Middle frontal gyrus (tissue), 1 donor: ENCODE results near the gene ABCD4.
"Not testable (repeated sequence)": the region's sequence is repeated elsewhere in the genome, so short reads cannot be mapped to it uniquely, and the experiment has no call there.

Source experiments
- DNase-seq: peaks from one replicate; pipeline ENCODE4 v3.0.0-alpha.2; 2015; ENCODE audit warnings: low spot score; ENCODE audit errors: extremely low spot score

Gene ABCD4

GRCh38 chr14:74302152-74302628 is 544 bp downstream of the ABCD4 start:
- no peak for DNase-seq

- DNase-seq: no peak
These were observed 1.1 kb downstream of the ABCD4 start for GRCh38 chr14:74301594-74302151.

GRCh38 chr14:74299061-74299545 is 3.6 kb downstream of the ABCD4 start:
- no peak for DNase-seq

GRCh38 chr14:74297986-74298385 is 4.7 kb downstream of the ABCD4 start:
- no peak for DNase-seq

GRCh38 chr14:74296037-74296467 is 6.7 kb downstream of the ABCD4 start:
- no peak for DNase-seq

- DNase-seq: no peak
These were observed 9.1 kb downstream of the ABCD4 start for GRCh38 chr14:74293606-74294005.

GRCh38 chr14:74292061-74292460 is 10.7 kb downstream of the ABCD4 start:
- no peak for DNase-seq

- no peak for DNase-seq
These were observed 12.3 kb downstream of the ABCD4 start for GRCh38 chr14:74290415-74290814.

GRCh38 chr14:74289801-74290200 is 12.9 kb downstream of the ABCD4 start:
- DNase-seq: no peak

GRCh38 chr14:74286736-74287135 is 16.0 kb downstream of the ABCD4 start:
- DNase-seq: no peak

GRCh38 chr14:74281069-74281468 is 21.7 kb downstream of the ABCD4 start:
- no peak for DNase-seq

GRCh38 chr14:74278080-74278479 is 24.7 kb downstream of the ABCD4 start:
- DNase-seq: no peak

- no peak for DNase-seq
These were observed 27.4 kb downstream of the ABCD4 start for GRCh38 chr14:74275241-74275841.

GRCh38 chr14:74271365-74271764 is 31.4 kb downstream of the ABCD4 start:
- DNase-seq: no peak

- DNase-seq: not testable (repeated sequence)
These were observed 32.2 kb downstream of the ABCD4 start for GRCh38 chr14:74270382-74271177.

GRCh38 chr14:74267588-74267987 is 35.1 kb downstream of the ABCD4 start:
- no peak for DNase-seq

GRCh38 chr14:74265301-74265965 is 37.3 kb downstream of the ABCD4 start:
- no peak for DNase-seq

GRCh38 chr14:74263921-74264320 is 38.8 kb downstream of the ABCD4 start:
- DNase-seq: no peak

GRCh38 chr14:74263181-74263580 is 39.6 kb downstream of the ABCD4 start:
- DNase-seq: no peak

GRCh38 chr14:74262076-74262475 is 40.7 kb downstream of the ABCD4 start:
- DNase-seq: no peak

- DNase-seq: no peak
These were observed 41.4 kb downstream of the ABCD4 start for GRCh38 chr14:74261288-74261687.
